ENCODE measurements around the gene LY6G5C.
"Not testable (repeated sequence)": the region's sequence is repeated elsewhere in the genome, so short reads cannot be mapped to it uniquely, and the experiment has no call there.

Gene LY6G5C

DNA sequence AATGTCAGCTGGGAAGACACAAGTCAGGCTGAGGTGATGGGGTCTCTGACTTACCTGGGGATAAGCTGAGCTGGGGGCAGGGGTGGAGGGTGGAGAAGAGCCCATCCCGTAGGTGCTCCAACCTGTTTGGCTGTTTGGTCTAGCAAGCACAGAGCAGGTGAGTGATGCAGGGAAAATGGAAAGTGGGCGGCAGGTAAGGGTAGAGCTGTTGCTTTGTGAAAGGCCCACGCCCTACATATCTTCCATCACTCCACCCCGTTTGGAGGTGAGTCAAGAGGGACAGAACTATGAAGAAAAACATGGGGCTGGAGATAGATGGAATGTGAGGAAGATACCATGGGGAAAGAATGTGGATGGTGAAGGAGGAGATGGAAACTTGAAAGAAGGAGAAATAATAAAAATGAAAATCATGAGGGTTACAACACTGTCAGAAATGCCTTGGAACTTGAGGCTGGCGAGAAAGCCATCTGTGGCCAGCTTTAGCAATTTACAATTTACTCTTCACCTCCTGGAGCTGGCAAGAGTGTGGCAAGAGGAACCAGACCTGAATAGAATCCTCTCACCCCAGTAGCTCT lies 39.4 kb upstream of the LY6G5C start:
- no peaks in the 10 kb centered on the region for H3K9me3 Mint-ChIP-seq
- DNase-seq, result no peak
- no peaks in the 10 kb centered on the region for H3K27me3 Mint-ChIP-seq
- no peak overlapping the region for H3K4me3 Mint-ChIP-seq
- H3K27ac Mint-ChIP-seq, result no peak overlapping the region
- ATAC-seq, result no peak
- H3K4me1 Mint-ChIP-seq, result peaks cover 11% of the 10 kb centered on the region

GRCh38 chr6:31719001-31719400 lies 38.1 kb upstream of the LY6G5C start:
- Mint-ChIP-seq H3K27ac (no peak overlapping the region), H3K4me3 (no peak overlapping the region), H3K4me1 (peaks cover 15% of the 10 kb centered on the region), H3K27me3 (no peaks in the 10 kb centered on the region), H3K9me3 (no peaks in the 10 kb centered on the region)
- DNase-seq (no peak), ATAC-seq (no peak)

DNA sequence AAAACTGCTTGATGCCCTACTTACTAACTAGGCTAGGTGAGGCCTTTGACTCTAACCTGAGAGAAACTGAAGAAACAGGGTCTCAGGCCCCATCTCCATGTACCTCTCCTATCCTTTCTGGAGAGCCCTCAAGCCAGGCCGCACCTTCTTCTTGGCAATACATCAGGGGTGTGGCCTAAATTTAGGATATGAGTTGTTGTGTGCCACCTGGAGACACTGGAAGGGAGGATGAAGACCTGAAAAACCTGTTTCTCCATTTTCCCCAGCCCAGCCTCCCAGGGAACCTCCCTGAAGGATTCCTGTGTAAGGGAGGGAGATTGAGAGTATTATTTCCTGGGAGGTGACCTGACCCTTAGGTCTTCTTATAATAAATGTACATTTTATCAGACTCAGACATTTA lies 37.4 kb upstream of the LY6G5C start:
- DNase-seq (no peak), ATAC-seq (no peak)
- H3K27me3 Mint-ChIP-seq, result no peaks in the 10 kb centered on the region
- H3K4me3 Mint-ChIP-seq, result no peak overlapping the region
- no peaks in the 10 kb centered on the region for H3K9me3 Mint-ChIP-seq
- H3K4me1 Mint-ChIP-seq, result peaks cover 11% of the 10 kb centered on the region
- no peak overlapping the region for H3K27ac Mint-ChIP-seq

- peaks cover under 1% of the 10 kb centered on the region for H3K27me3 Mint-ChIP-seq
- no peak overlapping the region for H3K27ac Mint-ChIP-seq
- H3K4me1 Mint-ChIP-seq, result peaks cover 8% of the 10 kb centered on the region
- no peaks in the 10 kb centered on the region for H3K9me3 Mint-ChIP-seq
- DNase-seq, result no peak
- no peak overlapping the region for H3K4me3 Mint-ChIP-seq
- no peak for ATAC-seq
Observed at GRCh38 chr6:31717499-31718222, 36.8 kb upstream of the LY6G5C start.

DNA sequence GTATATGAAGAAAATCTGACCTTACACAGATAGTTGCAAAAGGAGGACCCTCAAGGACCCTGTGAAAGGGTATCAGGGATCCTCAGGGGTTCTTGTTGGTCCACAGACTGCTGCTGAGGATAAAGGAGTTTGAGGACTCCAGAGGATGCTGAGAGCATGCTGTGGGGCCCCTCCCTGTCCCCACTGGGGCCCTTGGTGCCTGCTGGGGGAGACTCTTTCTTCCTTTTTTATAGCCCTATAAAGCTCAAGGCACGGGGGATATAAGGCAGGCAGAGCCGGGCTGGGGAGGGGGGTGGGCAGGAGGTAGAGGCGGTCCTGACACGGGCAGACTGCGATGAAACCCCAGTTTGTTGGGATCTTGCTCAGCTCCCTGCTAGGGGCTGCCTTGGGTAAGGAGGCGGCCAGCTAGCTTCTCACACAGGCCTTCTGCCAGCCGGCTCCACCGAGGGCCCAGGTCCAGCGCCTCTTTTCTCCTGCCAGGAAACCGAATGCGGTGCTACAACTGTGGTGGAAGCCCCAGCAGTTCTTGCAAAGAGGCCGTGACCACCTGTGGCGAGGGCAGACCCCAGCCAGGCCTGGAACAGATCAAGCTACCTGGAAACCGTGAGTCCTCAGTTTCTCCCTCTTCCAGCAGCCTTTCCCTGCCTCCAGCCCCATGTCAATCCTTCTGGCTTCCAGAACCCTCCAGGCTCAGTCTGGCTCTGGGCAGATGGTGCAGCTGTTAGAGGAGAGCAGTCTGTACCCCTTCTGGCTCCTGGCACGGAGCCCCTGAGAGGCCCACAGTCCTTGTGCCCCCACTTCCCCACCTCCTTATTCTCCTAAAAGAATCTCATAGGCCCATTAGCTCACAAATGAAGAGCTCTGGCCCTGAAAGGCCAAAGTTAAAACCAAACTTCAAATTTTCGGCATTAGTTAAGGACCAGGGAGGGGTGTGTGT lies 34.4 kb upstream of the LY6G5C start, which contains the start of gene LY6G6D:
Gene LY6G6D (plus strand): TSS at position 327 of the 937 bp plus-strand sequence. CDS start 8 bp downstream, at position 335.
- Mint-ChIP-seq H3K4me3 (no peak within 1 kb of the TSS), H3K27ac (peak within 1 kb of the TSS in 1 of 2 donors; percentile 84), H3K9me3 (no peaks in the 10 kb centered on the region), H3K27me3 (peaks cover 7% of the 10 kb centered on the region), H3K4me1 (peaks cover 14% of the 10 kb centered on the region)
- DNase-seq (no peak), ATAC-seq (no peak)

DNA sequence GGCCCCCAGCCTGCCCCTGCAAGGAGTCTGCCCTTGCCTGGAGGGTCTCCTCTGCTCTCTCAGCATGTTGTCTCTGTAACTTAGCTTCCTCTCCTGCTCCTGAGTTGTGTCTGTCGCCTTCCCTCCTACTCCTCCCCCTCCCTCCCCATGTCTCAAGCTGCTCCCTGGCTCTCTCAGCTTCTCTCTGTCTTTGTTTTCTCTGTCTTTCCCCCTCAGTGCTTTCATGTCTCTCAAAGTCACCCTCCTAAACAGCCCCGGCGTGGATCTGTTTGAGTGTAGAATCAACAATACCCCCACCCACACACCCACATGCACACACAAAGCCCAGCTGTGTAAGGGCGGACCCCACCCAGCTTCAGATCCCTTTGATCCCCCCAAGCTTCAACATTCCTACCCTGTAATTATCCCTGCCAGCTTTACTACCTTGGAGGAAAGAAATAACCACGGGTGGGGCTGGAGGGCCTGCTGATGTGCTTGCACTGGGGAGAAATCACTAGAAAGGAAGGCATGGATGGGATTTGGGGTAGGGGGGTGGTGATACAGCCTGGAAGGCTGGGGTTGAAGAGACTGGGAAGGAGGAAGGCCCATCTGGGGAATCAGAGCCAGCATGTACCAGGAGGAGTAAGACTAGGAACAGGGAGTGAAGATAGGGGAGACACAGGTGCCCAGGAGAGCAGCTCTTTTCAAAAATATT lies 33.3 kb upstream of the LY6G5C start:
- H3K9me3 Mint-ChIP-seq, result no peaks in the 10 kb centered on the region

GRCh38 chr6:31713465-31713864 lies 32.6 kb upstream of the LY6G5C start:
- Mint-ChIP-seq H3K27me3 (peaks cover 7% of the 10 kb centered on the region), H3K9me3 (no peaks in the 10 kb centered on the region), H3K4me3 (no peak overlapping the region), H3K4me1 (peaks cover 14% of the 10 kb centered on the region), H3K27ac (no peak overlapping the region)
- no peak for ATAC-seq
- no peak for DNase-seq

More for the DNA sequence above, 33.3 kb upstream of the LY6G5C start:
- no peak for ATAC-seq
- peak overlapping the region in 1 of 2 donors; percentile 84 for H3K27ac Mint-ChIP-seq
- peaks cover 7% of the 10 kb centered on the region for H3K27me3 Mint-ChIP-seq
- no peak for DNase-seq
- no peak overlapping the region for H3K4me3 Mint-ChIP-seq
- H3K4me1 Mint-ChIP-seq, result peaks cover 14% of the 10 kb centered on the region

GRCh38 chr6:31712296-31712695 lies 31.4 kb upstream of the LY6G5C start:
- DNase-seq (no peak), ATAC-seq (peak; percentile 64)
- no peak overlapping the region for H3K27ac Mint-ChIP-seq
- peaks cover 7% of the 10 kb centered on the region for H3K27me3 Mint-ChIP-seq
- H3K4me3 Mint-ChIP-seq, result no peak overlapping the region
- peaks cover 14% of the 10 kb centered on the region for H3K4me1 Mint-ChIP-seq
- no peaks in the 10 kb centered on the region for H3K9me3 Mint-ChIP-seq

GRCh38 chr6:31711233-31711632 lies 30.4 kb upstream of the LY6G5C start:
- H3K9me3 Mint-ChIP-seq, result no peaks in the 10 kb centered on the region
- no peak for DNase-seq
- peaks cover 7% of the 10 kb centered on the region for H3K27me3 Mint-ChIP-seq
- H3K4me3 Mint-ChIP-seq, result no peak overlapping the region
- peaks cover 14% of the 10 kb centered on the region for H3K4me1 Mint-ChIP-seq
- peak overlapping the region in 1 of 2 donors; percentile 43 for H3K27ac Mint-ChIP-seq
- no peak for ATAC-seq

- Mint-ChIP-seq H3K4me3 (no peak overlapping the region), H3K4me1 (peaks cover 14% of the 10 kb centered on the region), H3K9me3 (no peaks in the 10 kb centered on the region), H3K27me3 (peaks cover 7% of the 10 kb centered on the region), H3K27ac (peak overlapping the region; percentile 43 to 73)
- no peak for ATAC-seq
- DNase-seq, result no peak
Observed at GRCh38 chr6:31710523-31711219, 29.8 kb upstream of the LY6G5C start.

GRCh38 chr6:31709157-31709556 lies 28.3 kb upstream of the LY6G5C start:
- ATAC-seq, DNase-seq, H3K4me3 Mint-ChIP-seq, H3K27ac Mint-ChIP-seq, H3K9me3 Mint-ChIP-seq, H3K27me3 Mint-ChIP-seq: not testable (repeated sequence)
- H3K4me1 Mint-ChIP-seq, result peaks cover 12% of the 10 kb centered on the region

DNA sequence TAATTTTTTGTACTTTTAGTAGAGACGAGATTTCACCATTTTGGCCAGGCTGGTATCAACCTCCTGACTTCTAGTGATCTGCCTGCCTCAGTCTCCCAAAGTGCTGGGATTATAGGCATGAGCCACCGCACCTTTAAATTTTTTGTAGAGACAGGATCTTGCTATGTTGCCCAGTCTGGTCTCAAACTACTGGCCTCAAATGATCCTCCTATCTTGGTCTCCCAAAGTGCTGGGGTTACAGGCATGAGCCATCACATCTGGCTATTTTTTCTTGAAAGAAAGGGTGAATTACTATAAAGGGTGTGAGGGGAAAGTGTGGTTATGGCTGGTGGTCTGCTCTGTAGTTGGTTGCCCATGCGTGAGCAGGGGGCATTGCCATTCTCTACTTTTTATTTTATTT lies 27.4 kb upstream of the LY6G5C start:
- DNase-seq (no peak), ATAC-seq (no peak)
- Mint-ChIP-seq H3K27me3 (peaks cover 7% of the 10 kb centered on the region), H3K4me3 (no peak overlapping the region), H3K4me1 (peaks cover 14% of the 10 kb centered on the region), H3K9me3 (no peaks in the 10 kb centered on the region), H3K27ac (no peak overlapping the region)

GRCh38 chr6:31707701-31708100 lies 26.8 kb upstream of the LY6G5C start:
- no peak for ATAC-seq
- Mint-ChIP-seq H3K9me3 (no peaks in the 10 kb centered on the region), H3K27me3 (peaks cover 7% of the 10 kb centered on the region), H3K4me1 (peaks cover 15% of the 10 kb centered on the region), H3K4me3 (no peak overlapping the region), H3K27ac (no peak overlapping the region)
- no peak for DNase-seq

GRCh38 chr6:31706599-31706998 lies 25.7 kb upstream of the LY6G5C start, which contains the start of gene LY6G6F:
LY6G6F (plus strand) TSS chr6:31706866; CDS start chr6:31706907, 41 bp downstream.
- H3K9me3 Mint-ChIP-seq, result no peaks in the 10 kb centered on the region
- H3K27ac Mint-ChIP-seq, result peak within 1 kb of the TSS in 1 of 2 donors; percentile 57
- no peak within 1 kb of the TSS for H3K4me3 Mint-ChIP-seq
- peaks cover 22% of the 10 kb centered on the region for H3K4me1 Mint-ChIP-seq
- ATAC-seq (no peak), DNase-seq (no peak)
- no peaks in the 10 kb centered on the region for H3K27me3 Mint-ChIP-seq

GRCh38 chr6:31705931-31706330 lies 25.1 kb upstream of the LY6G5C start:
- no peaks in the 10 kb centered on the region for H3K9me3 Mint-ChIP-seq
- ATAC-seq (no peak), DNase-seq (no peak)
- no peak overlapping the region for H3K27ac Mint-ChIP-seq
- H3K27me3 Mint-ChIP-seq, result no peaks in the 10 kb centered on the region
- no peak overlapping the region for H3K4me3 Mint-ChIP-seq
- peaks cover 24% of the 10 kb centered on the region for H3K4me1 Mint-ChIP-seq
